Stimulated activated CD4-positive, alpha-beta T cell treated with anti-CD3 and anti-CD28 coated beads, Interleukin-12 subunit alpha, Interleukin-12 subunit beta, amount 100 ng/mL, for 4 hours (primary cell): ENCODE data around the gene HEYL.

Source experiments
- DNase-seq: peaks from one replicate; pipeline ENCODE4 v3.0.0-alpha.2; 2020

Gene HEYL

DNA sequence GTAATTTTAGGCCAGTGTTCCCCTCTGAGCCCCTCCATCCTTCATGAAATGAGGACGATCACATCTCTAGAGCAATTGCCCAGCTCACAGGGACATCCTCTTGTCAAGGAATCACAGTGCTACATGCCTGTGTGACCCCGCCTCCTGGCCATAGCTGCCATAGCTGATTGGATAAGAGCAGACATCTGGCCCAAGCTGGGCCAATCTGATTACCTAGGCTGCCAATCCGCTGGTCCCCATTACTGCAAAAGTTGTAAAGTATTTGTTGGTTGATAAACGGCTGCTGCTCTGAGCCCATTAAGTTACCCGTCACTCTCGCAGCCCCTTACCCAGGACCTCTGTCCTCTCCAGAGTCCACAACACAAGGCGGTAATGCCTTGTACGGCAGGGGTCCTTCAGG, 24.1 kb upstream of the HEYL start:
- DNase-seq, result no peak

DNA sequence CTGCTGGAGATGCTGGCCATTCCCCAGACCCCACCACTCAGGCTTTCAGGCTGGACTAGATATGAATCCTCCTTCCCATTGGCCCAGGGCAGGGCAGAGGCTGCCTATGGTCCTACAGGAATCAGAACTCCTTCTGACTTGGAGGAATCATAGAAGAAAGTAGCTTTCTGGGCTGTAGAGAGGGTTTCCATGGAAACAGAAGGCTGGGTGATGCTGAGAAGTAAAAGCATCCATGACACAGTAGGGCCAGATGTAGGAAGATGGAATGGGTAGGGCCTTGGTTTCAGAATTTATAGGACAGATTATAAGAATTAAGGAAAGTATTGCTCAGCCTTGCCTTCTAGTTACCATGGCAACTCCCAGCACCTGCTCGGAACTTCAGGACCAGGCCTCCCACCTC, 23.4 kb upstream of the HEYL start:
- no peak for DNase-seq

DNA sequence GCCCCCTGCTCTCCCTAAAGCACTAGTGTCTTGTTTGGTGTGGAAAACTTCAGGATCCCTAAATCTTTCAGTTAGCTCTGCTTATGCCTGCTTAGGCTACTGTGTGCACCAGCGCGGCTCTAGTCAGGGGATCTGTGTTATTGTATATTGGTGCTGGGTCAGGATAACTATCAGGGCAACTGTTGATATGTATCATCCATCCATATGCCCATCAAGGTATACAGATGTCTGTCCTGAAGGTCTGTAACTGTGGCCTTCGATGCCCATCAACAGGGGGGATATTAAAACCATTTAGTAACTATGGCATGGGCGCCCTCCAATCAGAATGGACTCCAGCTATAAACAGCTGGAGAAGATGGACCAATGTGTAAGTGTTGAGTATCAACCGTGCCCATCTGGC, 20.1 kb upstream of the HEYL start:
- no peak for DNase-seq

DNA sequence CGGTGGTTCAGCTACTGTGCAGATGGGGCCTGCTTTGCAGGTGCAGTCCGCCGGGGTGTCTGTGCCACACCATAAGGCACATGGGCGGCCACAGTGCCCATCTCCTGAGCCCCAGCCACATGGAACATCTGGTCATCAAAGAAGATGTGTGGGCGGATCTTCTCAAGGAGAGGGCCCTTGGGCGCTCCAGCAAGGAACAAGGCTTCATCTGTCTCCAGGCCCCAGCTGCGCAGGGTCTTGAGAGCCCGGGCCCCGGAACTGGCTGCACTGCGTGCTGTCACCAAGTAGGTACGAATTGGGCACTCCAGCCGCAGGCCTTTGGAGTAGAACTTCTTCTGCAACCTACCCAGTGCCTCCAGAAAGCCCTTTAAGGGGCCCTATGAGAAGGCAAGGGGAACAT, 19.7 kb upstream of the HEYL start:
- no peak for DNase-seq

DNA sequence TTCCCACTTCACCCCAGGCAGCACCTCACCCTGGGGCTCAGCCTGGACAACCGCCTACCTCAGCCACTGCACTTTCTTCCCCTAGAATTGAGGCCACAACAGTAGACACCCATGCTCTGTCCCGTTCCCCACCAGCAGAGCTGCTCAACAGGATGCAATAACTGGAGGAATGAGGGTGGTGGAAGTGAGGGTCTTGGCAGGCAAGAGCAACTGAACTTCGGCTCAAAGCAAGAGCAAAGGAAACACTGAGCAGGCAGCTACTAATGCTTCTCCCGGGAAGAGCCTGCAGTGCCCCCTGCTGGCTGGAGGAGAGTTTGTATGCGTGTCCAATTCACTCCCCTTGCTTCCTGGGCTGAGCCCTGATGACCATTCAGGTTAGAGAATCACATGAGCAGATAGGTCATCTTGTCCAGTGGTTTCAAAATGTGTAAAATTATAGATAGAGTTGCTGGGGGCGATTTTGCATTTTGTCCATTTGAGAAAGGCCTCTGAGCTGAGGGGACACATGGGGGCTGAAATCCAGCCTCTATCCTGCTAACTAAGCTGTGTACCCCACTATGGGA, 18.6 kb upstream of the HEYL start:
- peak; percentile 62 for DNase-seq

DNA sequence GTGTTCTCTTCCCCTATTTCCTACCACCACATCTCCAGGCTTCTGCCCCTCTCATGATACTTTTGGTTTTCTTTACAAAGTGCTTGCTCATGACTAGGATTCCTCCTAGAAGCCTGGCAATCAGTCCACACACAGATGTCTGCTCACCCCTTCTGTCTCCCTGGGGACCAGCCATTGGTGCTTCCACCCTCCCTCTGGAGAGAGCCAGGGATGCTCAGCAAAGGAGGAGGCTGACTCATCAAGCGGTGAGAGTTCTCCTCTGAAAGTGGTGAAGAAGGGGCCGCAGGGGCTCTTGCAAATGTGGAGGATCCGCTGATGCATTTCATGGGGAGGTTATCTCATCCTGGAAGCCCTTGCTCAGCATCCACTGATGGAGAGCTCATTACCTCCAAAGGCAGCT, 18.0 kb upstream of the HEYL start:
- no peak for DNase-seq

DNA sequence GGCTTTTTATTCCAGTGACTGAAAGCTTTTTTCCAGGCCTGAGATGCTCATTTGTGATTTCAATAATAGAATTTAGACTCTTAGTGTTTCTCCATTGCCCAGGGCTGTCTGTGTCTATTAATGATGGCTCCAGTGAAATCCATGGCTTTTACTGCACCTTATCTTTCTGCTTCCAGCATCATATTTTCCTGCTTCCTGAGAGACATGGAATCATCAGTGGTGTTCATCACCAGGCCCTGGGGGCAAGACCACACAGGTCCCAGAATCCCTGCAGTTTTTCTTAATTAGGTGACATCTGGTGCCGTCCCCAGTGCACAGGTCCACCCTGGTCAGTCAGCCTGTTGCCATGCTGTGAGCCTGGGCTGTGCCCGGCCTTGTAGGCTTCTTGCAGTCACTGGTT, 16.9 kb upstream of the HEYL start:
- DNase-seq, result no peak

DNA sequence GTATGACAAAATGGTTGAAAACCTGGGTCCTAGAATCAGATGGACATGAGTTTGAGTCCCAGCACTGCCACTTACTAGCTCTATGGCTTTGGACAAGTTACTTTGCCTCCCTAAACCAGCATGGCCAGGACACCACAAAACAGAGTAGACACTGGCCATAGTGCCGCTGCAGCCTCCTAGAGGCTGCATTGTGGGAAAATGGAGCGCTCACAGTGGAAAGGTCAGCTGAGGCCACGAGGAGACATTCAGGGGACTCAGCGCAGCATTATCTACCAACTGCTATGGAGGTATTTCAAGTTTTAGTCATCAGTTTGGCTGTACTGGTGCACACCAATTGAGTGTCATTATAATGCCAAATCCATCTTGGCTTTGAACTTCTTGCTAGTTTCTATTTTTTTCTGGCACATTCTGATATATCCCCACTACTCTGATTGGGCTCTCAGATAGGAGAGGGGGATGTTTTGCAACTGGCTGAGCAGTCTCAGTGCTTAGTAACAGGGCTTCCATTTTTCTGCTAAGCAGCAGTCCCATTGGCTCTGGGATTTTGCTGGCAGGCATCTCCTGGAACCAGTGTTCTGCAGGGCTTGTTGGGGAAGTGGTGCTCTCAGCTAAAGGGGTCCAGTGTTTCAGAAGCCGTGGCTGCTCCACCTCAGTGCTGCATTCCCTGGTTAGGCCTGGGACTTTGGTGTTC, 16.3 kb upstream of the HEYL start:
- DNase-seq, result no peak

DNA sequence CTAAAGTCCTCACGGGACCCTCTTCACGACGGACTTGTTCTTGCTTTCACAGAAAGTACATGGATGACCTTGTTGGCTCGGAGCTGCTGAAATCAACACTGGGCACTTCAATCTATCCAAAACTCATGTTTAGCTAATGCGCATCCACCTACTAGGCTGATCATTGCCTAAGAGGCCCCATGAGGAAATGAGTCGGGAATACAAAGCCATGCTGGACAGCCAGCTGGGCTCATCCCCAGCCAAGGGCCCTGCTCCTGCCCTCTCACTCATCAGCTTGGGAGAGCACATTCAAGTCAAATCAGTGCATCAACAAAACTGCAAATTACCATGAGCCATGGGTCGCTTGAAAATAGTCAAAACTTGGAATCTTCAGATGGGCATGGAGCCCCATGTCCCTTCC, 14.8 kb upstream of the HEYL start:
- no peak for DNase-seq

DNA sequence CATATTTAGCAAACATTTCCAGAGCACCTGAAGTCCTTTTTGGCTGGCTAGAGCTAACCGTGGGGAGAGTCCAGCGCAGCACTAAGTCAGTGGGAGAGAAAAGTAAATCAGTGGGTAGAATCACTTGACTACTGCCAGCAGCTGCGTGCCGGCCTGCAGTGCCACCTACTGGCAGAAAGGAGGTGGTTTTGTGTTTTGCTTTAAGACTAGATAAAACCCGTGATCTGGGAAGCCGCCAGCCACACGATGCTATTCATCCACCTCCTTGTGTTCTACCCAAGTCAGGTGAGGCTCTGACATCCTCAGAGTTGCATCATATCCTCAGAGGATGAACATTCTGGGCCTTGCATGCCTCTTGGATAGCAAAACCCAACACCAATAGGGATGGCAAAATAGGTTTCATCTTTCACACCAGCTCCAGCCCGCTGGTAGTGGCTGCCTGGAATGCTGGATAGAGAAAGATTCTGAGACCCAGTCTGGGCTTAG, 14.1 kb upstream of the HEYL start:
- DNase-seq, result peak; percentile 70

DNA sequence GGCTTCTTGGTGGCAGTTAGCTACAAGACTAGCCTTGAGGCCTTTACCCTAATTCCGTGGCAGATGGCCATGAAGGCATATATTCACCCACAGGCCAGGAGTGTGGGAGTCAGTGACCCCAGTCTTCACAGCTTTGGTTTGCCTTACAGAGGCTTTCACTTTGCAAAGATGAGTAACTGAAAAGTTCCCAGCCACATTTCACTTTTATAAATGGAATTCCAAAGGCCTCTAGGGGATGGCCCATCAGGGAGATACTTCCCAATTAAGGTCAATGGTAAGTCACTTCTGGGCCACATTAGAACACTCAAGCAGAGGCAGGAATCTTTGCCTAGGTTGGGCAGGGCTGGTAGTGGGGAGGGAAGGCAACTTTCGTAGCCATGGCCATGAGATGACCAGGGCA, 13.1 kb upstream of the HEYL start:
- no peak for DNase-seq

DNA sequence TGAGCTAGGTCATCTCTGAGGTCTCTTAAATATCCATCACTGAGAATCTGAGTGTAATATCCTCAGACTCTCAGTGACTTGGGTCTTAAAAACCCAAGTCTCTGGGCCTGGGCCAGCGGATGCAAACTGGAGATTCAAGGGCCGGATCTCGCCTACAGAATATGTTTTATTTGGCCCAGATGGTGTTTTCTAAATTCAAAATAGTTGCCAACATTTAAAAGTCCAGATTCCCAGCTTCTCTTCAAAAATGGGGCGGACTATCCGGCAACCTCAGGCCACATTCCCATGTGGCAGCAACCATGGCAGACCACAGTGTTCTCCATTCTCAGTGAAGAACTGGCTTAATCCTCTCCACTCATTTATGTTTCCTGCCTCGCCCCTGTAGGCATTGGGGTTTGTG, 12.7 kb upstream of the HEYL start:
- DNase-seq, result no peak

DNA sequence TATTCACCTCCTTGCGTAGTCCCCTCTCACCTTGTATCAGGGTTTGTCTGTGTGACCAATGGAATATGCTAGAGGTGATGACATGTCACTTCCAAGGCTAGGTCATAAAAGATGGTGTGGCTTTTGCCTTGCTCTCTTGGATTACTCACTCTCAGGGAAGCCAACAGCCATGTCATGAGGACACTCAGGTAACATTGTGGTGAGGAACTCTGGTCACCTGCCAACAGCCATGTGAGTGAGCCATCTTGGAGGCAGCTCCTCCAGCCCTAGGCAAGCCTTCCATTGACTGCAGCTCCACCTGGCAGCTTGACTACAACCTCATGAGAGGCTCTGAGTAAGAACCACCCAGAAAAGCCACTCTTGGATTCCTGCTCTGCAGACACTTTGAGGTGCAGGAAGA, 11.0 kb upstream of the HEYL start:
- DNase-seq, result no peak

DNA sequence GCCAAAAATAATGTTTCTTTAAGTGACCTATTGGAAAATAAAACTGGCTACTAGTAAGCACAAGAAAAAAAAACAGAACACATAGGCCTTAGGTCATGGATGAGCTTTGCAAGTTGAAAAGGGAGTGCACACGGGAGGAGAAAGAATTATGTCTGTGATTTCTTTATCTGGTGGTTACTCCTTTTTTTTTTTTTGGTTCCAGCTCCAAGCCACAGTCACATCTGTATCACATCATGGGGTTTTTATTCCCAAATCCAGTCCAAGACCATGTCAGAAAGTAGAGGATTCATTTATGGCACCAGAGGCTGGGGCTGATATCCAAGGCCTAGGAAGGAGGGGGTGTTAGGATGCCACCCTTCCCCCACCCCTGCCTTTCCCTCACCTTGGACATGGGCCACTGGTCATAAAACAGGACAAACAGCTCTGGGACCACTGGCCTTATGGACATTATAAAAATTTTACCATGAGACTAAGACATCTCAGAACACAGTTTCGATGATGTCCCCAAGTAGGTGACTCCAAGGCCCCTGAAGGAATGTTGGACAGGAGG, 10.3 kb upstream of the HEYL start:
- no peak for DNase-seq

DNA sequence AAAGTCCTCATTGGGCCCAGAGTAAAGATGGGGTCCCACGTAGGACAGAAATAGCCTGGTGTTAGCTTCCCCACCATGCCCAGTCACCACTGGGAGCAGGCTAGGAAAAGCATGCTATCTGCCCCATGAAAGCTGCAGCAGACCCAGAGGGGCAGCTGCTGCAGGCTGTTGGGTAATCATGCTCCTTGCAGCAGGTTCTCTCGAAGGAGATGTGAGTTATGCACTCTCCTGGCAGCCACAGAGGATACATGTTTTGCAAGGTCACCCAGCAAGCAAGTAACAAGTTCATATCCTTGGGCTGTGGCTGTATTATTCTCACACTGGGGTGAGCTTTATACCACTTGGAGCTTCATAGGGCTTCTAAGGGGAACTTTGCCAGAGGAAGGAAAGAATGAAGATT, 9.1 kb upstream of the HEYL start:
- no peak for DNase-seq

DNA sequence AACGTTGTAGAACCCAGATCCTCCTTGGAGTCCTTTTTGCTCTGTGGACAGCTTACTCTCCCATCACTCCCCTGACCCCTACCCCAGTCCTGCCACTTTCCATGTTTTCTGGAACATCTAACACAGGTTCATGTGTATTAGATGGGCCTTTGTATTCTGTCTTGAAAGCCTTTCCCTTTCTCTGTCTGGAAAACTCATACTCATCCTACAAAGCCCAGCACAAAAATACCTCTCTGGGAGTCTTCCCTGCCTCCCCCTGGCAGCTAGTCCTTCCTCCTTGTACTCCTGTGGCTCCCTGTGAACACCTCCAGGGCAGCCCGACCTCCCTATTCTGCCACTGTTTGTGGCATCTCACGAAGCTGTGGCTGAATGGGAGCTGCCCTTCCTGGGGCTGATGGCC, 7.8 kb upstream of the HEYL start:
- no peak for DNase-seq

DNA sequence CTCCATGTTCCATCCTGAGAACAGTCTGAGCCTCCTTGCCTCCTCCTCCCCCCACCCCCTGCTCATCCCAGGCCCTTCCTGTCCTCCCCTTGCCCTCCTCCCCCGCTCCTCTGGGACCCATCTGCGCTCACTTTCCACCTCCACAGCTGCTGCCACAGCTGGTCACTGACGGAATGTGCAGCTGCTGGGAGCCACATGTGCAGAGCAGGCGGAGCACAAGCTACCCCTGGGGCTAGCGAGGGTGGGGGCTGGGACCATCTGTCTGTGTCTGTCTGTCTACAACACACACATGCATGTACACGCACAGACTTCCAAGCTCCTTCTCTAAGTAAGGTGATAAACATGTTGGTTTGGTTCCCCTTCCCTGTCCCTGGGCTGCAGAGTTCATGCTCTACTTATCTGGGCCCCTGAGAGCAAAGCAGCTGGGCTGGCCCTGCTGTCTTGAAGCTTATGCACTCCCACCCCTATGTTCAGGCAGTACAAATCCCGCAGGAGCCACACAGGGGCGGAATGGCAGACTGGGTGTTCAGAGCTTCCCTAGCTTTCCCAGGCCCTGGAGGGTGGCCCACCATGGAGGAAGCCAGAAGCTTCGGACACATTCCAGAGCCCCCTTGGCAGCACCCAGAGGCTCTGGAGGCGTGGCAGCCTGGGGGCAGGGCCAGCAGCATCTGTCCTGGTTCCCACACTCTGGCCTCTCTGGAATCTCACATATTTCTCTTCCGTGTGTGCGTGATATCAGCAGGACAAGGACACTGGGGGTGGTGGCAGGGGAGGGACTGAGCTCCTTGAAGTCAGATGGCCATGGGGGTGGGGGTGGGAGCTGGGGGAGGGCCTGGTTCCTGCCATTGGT, 7.0 kb upstream of the HEYL start:
- DNase-seq, result no peak

DNA sequence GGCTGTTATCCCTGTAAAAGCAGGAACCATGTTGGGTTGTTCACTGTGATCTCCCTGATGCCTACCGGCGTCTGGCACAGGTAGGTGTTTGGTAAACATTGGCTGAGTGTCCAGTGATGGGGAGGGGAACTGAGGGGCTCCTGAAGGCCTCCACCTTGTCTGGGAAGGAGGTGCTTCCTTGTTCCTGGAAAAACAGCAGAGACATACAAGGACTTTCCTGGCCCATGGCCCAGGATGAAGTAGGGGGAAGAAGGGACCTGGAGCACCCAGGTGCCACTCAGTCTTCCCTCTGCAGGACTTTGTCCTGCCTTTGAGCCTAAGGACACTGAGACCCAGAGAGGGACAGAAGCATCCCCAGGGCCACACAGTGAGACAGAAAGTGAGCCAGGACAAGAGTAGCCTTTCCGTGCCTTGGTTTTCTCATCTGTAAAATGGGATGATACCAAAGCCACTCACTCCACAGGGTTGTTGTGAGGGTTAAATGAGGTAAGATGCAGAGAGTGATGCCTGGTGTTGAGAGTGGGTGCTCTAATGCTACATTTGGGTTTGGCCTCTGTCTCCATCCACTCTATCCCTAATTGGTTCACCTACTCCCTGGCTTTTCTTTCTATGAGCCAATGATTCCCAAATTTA, 6.1 kb upstream of the HEYL start:
- no peak for DNase-seq

DNA sequence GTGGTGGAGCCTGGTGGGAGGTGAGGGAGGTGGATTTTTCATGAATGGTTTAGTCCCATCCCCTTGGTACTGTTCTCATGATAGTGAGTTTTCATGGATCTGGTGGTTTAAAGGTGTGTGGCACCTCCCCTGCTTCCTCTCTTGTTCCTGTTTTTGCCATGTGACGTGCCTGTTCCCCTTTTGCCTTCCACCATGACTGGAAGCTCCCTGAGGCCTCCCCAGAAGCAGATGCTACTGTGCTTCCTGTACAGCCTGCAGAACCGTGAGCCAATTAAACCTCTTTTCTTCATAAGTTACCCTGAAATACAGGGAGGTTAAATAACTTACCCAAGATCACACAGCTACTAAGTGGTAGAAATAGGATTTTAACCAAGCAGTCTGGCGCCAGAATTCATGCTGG, 4.3 kb upstream of the HEYL start:
- DNase-seq, result no peak

DNA sequence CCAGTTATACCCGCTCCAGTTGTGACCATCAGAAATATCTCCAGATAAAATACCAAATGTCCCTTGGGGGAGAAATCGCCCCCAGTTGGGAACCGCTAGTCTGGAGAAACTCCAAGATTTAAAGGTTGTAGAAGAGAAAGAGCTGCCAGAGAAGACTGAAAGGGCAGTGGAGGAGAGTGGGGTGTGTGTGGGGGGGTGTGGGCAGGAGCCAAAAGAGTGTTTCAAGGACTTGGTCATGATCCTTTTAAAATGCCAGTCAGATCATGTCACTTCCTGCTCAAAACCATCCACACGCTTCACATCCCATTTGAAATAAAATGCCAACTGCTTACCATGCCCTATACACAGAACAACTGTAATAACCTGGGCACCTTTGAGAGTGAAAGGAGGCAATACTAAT, 3.4 kb upstream of the HEYL start:
- DNase-seq, result no peak

DNA sequence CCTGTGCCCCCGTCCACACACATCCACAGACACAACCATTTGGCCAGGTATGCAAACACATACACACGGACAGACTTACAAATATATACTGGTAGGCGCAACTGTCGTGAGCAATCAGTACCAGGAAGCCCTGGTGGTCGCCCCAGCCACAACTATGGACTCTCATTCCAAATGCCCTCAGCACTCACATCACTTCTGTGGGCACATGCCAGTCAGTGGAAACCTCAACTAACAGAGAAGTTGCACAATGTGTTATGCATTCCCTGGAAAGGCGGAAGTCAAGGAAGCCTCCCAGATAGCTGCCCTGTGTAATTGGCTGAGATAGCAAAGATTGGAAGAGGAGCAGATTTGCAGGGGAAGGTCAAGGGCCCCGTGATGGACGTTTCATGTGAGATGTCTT, 1.4 kb upstream of the HEYL start:
- DNase-seq, result no peak

DNA sequence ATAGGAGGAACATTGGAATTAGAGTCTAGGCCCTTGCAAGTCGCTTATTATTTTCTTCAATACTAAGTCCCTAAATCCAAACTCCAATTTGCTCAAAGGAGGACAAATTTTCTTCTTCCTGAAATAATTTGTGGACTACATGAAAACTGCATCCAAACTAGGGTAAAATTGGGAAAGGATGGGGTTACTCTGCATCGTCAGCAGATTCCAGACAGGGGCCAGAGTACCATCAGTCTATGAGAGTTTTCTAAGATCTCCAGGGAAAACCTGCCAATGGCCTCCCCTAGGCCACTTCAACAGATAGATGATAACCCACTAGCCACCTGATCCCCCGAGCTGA, 508 bp downstream of the HEYL start:
- no peak for DNase-seq

DNA sequence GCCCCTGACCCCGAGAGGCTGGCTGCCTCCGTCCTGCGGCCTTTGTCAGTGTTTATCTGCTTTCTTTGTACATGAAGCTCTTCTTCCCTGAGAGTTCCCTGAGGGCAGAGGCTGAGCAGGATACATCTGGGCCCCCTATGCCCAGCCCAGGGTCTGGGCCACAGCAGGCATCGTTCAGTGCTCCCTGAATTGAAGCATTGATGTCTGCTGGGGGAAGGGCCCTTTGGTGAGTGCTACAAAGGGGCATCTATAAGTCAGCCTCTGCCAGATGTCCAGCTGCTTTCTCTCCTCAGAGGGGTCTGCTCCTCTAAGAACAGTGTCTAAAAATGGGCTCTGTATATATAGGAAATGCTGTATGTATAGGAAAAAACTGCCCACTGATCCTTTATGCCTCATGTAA, 2.1 kb downstream of the HEYL start:
- DNase-seq, result no peak

DNA sequence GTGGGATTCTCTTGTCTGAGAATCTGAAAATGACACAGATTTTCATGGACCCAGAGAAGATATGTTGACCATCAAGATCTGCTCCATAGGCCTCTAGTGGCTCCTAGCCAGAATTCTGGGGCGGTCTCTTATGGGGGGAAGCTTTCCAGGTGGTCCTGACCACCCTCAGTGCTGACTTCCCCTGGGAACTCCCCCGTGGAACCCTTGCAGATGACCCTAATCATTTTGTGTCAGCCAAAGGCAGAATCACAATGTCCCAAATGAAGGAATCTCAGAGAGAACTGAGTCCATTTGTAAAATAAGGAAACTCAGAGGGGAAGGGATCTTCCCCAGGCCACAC, 3.6 kb downstream of the HEYL start:
- no peak for DNase-seq
